ENCODE results near the gene ID3. TPM values are rescaled to one million over a fixed set of nuclear protein-coding genes. Genes with fewer than 3 reads are reported as not detected.

Gene ID3
- total and polyA plus RNA-seq, 9 of the 15 experiments (the other 6 are each of a cell fraction or from before 2014, with no cell fraction given): 6.8 to 59.8 (median 23.5) TPM

GRCh38 chr1:23529146-23530086, 29.9 kb downstream of the ID3 start (continued):
- TF ChIP-seq REST (IDR thresholded peaks at IDR 0.05; ENCODE audit: borderline replicate concordance): no peak
- TF ChIP-seq REST (CRISPR knock-in tag; IDR thresholded peaks at IDR 0.05; ENCODE audit: low read depth): no peak
- TF ChIP-seq ZBTB8A (IDR thresholded peaks at IDR 0.05; ENCODE audit: partially characterized antibody): no peak
- TF ChIP-seq ZNF280A (IDR thresholded peaks at IDR 0.05; ENCODE audit: low read depth, partially characterized antibody): no peak
- no peak for TF ChIP-seq NKRF (IDR thresholded peaks at IDR 0.05; ENCODE audit: borderline replicate concordance)
- no peak for TF ChIP-seq CSDE1 (IDR thresholded peaks at IDR 0.05)
- no peak for TF ChIP-seq SOX6 (IDR thresholded peaks at IDR 0.05)
- TF ChIP-seq ZNF780A (CRISPR knock-in tag; IDR thresholded peaks at IDR 0.05): no peak
- TF ChIP-seq CGGBP1 (CRISPR knock-in tag; IDR thresholded peaks at IDR 0.05): no peak
- no peak for TF ChIP-seq POLR2AphosphoS2 (IDR thresholded peaks at IDR 0.05; ENCODE audit: low read length)
- TF ChIP-seq SNRNP70 (optimal IDR thresholded peaks at IDR 0.05; ENCODE audit: low read depth, low read length): peak; percentile 50
- TF ChIP-seq IRF1 (CRISPR knock-in tag; IDR thresholded peaks at IDR 0.05; ENCODE audit: borderline replicate concordance): no peak
- no peak for TF ChIP-seq HMG20A (CRISPR knock-in tag; conservative IDR thresholded peaks at IDR 0.05)
